Measurements from ENCODE around the gene SLC18B1. TPM values are rescaled to one million over a fixed set of nuclear protein-coding genes. Genes with fewer than 3 reads are reported as not detected.
"Not testable (repeated sequence)": the region's sequence is repeated elsewhere in the genome, so short reads cannot be mapped to it uniquely, and the experiment has no call there.

Gene SLC18B1
- total RNA-seq, 3 donors from 2014 or later, result 3.8 to 4.5 (median 4.3) TPM

DNA sequence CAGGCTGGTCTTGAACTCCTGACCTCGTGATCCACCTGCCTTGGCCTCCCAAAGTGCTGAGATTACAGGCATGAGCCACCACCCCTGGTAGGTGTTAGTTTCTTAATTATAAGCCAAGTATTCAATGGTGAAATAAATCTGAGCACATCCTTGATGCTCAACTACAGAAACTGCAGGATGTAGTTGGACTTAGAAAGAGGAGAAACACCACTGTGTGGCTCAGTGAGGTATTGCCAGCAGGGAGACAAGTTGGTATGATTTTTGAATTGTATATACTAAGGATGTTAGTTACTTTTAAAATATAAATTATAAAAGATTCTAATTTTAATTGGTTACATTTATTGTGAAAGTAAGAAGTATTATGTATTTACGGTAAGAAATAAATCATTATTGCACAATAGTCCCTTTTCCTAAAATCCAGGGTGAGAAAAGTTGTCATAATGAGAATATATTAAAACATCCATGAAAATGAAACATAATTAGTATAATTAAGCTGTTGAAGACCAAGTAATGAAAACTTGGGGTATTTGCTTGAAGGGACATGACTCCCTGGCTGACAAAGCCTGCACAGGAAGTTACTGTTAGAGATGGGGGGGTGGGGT lies 17.6 kb downstream of the SLC18B1 start:
- ATAC-seq (no peak), DNase-seq (no peak)
- no peaks in the 10 kb centered on the region for H3K9me3 Mint-ChIP-seq

DNA sequence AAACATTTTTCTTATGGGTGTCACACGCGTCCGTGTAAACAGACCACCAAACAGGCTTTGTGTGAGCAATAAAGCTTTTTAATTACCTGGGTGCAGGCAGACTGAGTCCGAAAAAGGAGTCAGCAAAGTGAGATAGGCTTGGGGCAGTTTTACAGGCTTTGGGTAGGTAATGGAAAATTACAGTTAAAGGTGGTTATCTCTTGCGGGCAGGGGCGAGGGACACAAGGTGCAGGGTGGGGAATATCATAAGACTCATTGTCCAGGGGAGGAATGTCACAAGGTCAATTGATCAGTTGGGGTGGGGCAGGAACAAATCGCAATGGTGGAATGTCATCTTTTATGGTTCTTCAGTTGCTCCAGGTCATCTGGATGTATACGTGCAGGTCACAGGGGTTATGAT lies 20.6 kb downstream of the SLC18B1 start:
- H3K9me3 Mint-ChIP-seq; H3K4me3 Mint-ChIP-seq; H3K27me3 Mint-ChIP-seq (ENCODE audit: low read depth); ATAC-seq; H3K4me1 Mint-ChIP-seq (ENCODE audit: low read depth); DNase-seq: not testable (repeated sequence)
- H3K36me3 Mint-ChIP-seq (ENCODE audit: insufficient read depth), result peaks cover 27% of the 10 kb centered on the region

More for the DNA sequence above, 17.6 kb downstream of the SLC18B1 start:
- no peaks in the 10 kb centered on the region for H3K4me1 Mint-ChIP-seq (ENCODE audit: low read depth)
- no peaks in the 10 kb centered on the region for H3K27me3 Mint-ChIP-seq (ENCODE audit: low read depth)
- H3K4me3 Mint-ChIP-seq, result no peak overlapping the region
- H3K36me3 Mint-ChIP-seq (ENCODE audit: insufficient read depth), result peaks cover 27% of the 10 kb centered on the region

DNA sequence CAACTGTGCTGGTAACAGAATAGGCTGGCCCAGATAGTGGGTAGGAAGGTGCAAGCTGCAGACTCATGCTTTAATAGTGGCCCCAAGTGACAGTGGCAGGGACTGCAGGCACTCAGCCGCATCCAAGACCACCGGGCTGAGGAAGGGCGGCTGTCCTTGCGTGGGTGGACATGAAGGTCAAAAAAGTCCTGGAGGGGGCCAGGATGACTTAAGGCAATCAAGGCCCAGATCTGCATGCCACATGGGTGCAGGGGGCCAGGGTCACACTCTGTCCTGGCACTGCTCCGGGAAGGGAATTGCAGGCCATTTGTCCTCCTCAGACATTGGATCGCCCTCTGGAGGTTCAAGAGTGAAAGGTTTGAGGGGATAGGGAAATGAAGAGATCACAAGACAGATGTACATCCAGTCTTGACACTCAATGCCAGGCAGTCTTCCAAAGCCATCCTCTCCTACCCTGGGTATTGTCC lies 30.4 kb downstream of the SLC18B1 start:
- H3K4me3 Mint-ChIP-seq, result no peak overlapping the region
- peaks cover 18% of the 10 kb centered on the region for H3K4me1 Mint-ChIP-seq (ENCODE audit: low read depth)
- no peaks in the 10 kb centered on the region for H3K27me3 Mint-ChIP-seq (ENCODE audit: low read depth)
- no peaks in the 10 kb centered on the region for H3K9me3 Mint-ChIP-seq
- H3K36me3 Mint-ChIP-seq (ENCODE audit: insufficient read depth), result peaks cover 27% of the 10 kb centered on the region
- DNase-seq (no peak), ATAC-seq (peak; percentile 35 to 41)

DNA sequence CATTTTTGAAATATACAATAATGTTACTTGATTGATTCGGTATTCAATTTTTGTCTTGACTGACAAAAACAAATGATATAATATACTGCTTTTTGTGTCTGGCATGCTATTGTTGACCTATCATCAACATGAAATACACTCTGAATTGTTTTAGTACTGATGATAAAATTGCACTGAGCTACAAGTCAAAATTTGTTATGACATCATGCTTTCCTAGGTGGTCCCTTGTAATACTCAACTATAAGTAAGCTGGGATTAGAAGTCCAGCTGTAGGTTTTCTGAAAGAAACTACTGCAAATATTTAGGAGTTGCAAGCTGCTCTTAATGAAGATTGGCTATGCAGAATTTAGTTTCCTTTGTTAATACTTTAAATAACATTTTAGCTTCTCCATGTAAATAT lies 32.9 kb downstream of the SLC18B1 start:
- no peak for DNase-seq
- H3K4me3 Mint-ChIP-seq, result no peak overlapping the region
- H3K27me3 Mint-ChIP-seq (ENCODE audit: low read depth), result no peaks in the 10 kb centered on the region
- H3K4me1 Mint-ChIP-seq (ENCODE audit: low read depth), result peaks cover 40% of the 10 kb centered on the region
- H3K36me3 Mint-ChIP-seq (ENCODE audit: insufficient read depth), result peaks cover 19% of the 10 kb centered on the region
- ATAC-seq, result no peak
- H3K9me3 Mint-ChIP-seq, result no peaks in the 10 kb centered on the region

DNA sequence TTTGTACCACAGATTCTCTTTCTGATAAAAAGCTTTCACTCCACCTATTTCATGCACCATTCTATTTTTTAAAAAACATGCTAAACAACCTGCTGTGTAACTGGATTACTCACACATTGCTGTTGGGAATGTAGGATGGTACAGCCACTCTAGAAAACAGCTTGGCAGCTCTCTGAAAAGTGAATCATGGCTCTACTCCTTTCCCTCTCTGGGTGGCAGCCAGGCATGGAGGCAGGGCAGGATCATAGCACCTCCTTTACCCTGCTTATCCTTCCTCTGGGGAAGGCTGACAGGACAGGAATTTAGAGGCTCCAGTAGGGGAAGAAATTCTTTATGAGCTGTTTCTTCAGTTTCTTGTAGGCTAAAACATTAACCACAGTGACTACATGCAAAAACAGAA lies 34.1 kb downstream of the SLC18B1 start:
- no peaks in the 10 kb centered on the region for H3K27me3 Mint-ChIP-seq (ENCODE audit: low read depth)
- ATAC-seq (peak; percentile 36 to 50), DNase-seq (no peak)

DNA sequence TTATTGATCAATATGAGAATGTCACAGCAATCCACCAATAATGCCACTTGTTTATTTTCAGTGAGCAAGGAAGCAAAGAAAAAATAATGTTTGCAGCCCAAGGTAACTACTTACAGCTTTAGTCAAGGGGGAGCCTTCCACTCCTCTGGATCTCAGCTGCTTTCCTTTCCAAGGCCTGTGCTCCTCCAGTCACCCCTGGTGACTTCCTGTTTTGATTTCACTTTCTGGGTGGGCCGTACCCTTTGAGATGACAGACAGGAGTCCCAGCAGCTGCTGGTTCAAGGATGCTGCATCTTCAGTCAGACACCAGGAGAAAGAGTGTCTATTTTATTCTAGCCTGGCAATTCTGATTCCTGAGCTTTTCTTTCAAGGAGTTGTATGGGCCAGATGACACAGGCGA lies 35.2 kb downstream of the SLC18B1 start:
- Mint-ChIP-seq H3K36me3 (ENCODE audit: insufficient read depth) (peaks cover 5% of the 10 kb centered on the region), H3K9me3 (no peaks in the 10 kb centered on the region), H3K27me3 (ENCODE audit: low read depth) (no peaks in the 10 kb centered on the region), H3K4me3 (peak overlapping the region; percentile 67), H3K4me1 (ENCODE audit: low read depth) (peaks cover 46% of the 10 kb centered on the region)
- ATAC-seq (peak; percentile 89 to 90), DNase-seq (peak; percentile 22)

More for the DNA sequence above, 34.1 kb downstream of the SLC18B1 start:
- Mint-ChIP-seq H3K9me3 (no peaks in the 10 kb centered on the region), H3K4me3 (no peak overlapping the region), H3K4me1 (ENCODE audit: low read depth) (peaks cover 46% of the 10 kb centered on the region), H3K36me3 (ENCODE audit: insufficient read depth) (peaks cover 13% of the 10 kb centered on the region)

DNA sequence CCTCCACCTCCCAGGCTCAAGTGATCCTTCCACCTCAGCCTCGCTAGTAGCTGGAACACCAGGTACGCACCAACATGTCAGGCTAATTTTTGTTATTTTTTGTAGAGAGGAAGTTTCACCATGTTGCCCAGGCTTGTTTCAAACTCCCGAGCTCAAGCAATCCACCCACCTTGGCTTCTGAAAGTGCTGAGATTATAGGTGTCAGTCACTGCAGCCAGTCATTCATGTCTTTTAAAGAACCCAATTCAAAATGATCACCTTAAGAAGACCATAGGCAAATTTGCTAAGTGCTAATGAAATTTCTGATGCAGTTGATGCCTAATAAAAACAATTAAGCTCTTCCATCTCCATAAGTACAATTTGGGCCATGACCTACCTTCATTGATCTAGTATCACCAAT lies 38.2 kb downstream of the SLC18B1 start:
- Mint-ChIP-seq H3K27me3 (ENCODE audit: low read depth) (no peaks in the 10 kb centered on the region), H3K4me3 (no peak overlapping the region), H3K9me3 (no peaks in the 10 kb centered on the region), H3K4me1 (ENCODE audit: low read depth) (peaks cover 46% of the 10 kb centered on the region), H3K36me3 (ENCODE audit: insufficient read depth) (peaks cover 9% of the 10 kb centered on the region)
- ATAC-seq (no peak), DNase-seq (no peak)

DNA sequence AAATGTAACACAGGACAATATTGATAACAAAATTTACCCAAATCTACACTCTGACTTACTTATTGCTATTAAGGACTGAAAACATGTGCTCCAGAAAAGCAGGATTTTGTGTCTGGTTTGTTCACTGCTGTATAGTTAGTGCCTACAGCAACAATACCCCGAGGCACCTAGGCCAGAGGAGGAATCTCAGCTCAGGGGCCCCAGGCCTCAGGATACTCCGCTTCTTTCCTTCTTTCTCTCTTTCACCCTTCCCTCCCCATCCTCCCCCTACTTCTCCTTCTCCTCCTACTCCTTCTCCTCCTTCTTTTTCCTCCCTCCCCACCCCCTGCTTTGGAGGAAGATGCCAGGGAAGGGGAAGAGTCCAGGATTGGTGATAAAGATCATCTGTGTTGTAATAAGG lies 39.7 kb downstream of the SLC18B1 start:
- Mint-ChIP-seq H3K4me1 (ENCODE audit: low read depth) (peaks cover 35% of the 10 kb centered on the region), H3K36me3 (ENCODE audit: insufficient read depth) (peaks cover 9% of the 10 kb centered on the region)

DNA sequence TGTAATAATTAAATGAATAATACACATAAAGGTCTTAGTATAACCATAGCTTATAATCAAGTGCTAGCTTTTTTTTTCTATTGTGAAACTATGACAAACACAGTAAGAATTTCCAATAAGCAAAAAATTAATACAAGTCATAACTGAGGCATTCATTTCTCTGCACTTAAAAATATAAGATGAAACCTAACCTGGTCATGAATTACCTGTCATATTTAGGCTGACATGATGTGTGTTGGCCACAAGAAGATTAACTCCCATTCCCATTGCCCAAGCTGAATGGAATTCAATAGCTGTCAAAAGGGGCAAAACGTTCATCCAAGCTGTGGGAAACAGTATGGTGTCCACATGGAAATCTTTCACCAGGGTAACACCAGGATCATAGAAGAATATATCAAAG lies 46.2 kb downstream of the SLC18B1 start:
- DNase-seq, result no peak
- H3K36me3 Mint-ChIP-seq (ENCODE audit: insufficient read depth), result peaks cover 32% of the 10 kb centered on the region
- H3K4me1 Mint-ChIP-seq (ENCODE audit: low read depth), result peaks cover 17% of the 10 kb centered on the region
- ATAC-seq, result no peak
- H3K9me3 Mint-ChIP-seq, result no peaks in the 10 kb centered on the region
- no peaks in the 10 kb centered on the region for H3K27me3 Mint-ChIP-seq (ENCODE audit: low read depth)
- H3K4me3 Mint-ChIP-seq, result no peak overlapping the region

More for the DNA sequence above, 39.7 kb downstream of the SLC18B1 start:
- Mint-ChIP-seq H3K27me3 (ENCODE audit: low read depth) (no peaks in the 10 kb centered on the region), H3K9me3 (no peaks in the 10 kb centered on the region), H3K4me3 (no peak overlapping the region)
- no peak for DNase-seq
- no peak for ATAC-seq

DNA sequence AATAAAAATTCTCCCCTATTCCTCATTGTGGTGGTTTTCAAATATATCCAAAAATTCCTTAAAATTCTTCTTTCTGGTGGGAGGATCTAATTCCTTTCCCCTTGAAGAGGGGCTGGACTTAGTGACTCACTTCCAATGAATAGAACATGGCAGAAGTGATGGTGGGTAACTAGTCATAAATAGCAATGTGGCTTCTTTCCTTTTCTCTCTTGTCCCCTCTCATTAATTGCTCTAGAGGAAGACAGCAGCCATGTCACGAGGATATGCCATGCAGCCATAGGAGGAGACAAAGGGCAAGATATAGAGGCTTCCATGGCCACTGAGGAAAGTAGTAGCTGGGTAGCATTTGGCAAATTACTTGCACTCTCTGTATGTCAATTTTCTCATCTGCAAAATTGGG lies 46.6 kb downstream of the SLC18B1 start:
- H3K9me3 Mint-ChIP-seq, result no peaks in the 10 kb centered on the region
- H3K36me3 Mint-ChIP-seq (ENCODE audit: insufficient read depth), result peaks cover 36% of the 10 kb centered on the region
- H3K27me3 Mint-ChIP-seq (ENCODE audit: low read depth), result no peaks in the 10 kb centered on the region
- DNase-seq, result no peak
- H3K4me1 Mint-ChIP-seq (ENCODE audit: low read depth), result peaks cover 17% of the 10 kb centered on the region
- H3K4me3 Mint-ChIP-seq, result no peak overlapping the region
- ATAC-seq, result no peak

DNA sequence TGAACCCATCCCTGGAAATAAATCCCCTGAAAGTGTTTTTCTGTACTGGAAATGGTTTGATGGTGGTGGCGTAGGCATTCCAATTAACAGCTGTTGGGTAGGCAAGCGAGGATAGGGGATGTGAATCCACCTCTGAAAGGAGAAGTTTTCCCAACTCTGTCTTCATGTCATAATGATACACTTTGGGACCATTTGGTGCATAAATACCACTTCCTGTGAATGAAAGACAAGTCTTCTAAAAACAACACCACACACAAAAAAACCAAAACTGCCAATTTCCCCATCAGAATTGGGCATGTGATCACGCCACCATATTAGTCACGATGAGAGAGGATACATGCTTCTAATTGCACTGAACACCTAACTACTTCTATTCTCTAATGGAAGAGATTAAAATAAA lies 47.1 kb downstream of the SLC18B1 start:
- Mint-ChIP-seq H3K4me3 (no peak overlapping the region), H3K4me1 (ENCODE audit: low read depth) (peaks cover 17% of the 10 kb centered on the region), H3K36me3 (ENCODE audit: insufficient read depth) (peaks cover 40% of the 10 kb centered on the region), H3K27me3 (ENCODE audit: low read depth) (no peaks in the 10 kb centered on the region), H3K9me3 (no peaks in the 10 kb centered on the region)
- no peak for ATAC-seq
- no peak for DNase-seq

DNA sequence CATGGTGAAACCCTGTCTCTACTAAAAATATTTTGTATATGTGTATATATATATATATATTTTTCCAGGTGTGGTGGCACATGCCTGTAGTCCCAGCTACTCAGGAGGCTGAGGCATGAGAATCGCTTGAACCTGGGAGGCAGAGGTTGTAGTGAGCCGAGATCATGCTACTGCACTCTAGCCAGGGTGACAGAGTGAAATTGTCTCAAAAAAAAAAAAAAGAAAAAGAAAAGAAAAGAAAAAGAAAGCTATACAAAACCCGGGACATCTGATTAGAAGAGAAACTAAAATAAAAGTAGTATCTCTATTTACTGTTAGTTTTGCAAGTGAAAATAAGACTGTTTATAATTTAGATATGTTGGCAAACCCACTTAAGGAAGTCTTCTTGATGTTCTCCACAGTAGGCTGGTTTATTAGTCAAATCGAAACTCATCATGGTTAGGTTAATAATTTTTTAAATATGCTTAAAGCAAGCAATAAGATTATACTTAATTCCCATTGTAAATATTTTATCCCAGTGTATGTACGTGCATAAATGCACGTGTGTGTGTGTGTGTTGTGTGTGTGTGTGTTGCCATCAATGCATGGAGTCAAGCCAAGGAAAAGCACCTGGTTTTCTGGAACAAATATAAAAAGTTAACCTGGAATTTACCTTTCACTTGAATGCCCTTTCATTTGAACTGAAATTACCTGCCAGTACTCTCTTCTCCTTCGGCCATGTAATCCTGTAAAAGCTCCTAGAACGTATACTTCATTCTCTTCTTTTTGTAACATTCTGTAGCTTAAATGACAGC lies 47.8 kb downstream of the SLC18B1 start:
- no peaks in the 10 kb centered on the region for H3K27me3 Mint-ChIP-seq (ENCODE audit: low read depth)
- DNase-seq (no peak), ATAC-seq (no peak)
- H3K36me3 Mint-ChIP-seq (ENCODE audit: insufficient read depth), result peaks cover 44% of the 10 kb centered on the region
- H3K4me3 Mint-ChIP-seq, result no peak overlapping the region
- H3K4me1 Mint-ChIP-seq (ENCODE audit: low read depth), result peaks cover 17% of the 10 kb centered on the region
- H3K9me3 Mint-ChIP-seq, result no peaks in the 10 kb centered on the region

DNA sequence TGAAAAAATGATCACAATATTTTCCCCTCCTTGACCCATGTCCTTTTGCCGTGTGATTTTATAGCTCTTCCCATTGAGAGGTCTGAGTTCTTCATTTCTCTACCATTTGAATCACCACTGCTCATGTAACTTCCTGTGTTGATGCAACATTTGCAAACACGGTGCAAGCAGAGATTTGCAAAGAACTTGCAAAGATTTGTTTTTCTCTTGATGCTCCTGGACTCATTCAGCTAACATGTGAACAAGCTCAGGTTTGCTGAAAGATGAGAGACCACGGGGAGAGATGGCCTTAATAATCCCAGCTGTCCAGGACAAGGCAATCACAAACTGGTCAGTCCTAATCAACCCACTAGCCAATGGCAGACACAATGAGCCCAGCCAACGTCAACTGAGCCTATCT lies 49.3 kb downstream of the SLC18B1 start:
- DNase-seq (no peak), ATAC-seq (no peak)
- Mint-ChIP-seq H3K4me3 (no peak overlapping the region), H3K4me1 (ENCODE audit: low read depth) (peaks cover 17% of the 10 kb centered on the region), H3K9me3 (no peaks in the 10 kb centered on the region), H3K27me3 (ENCODE audit: low read depth) (no peaks in the 10 kb centered on the region), H3K36me3 (ENCODE audit: insufficient read depth) (peaks cover 53% of the 10 kb centered on the region)

DNA sequence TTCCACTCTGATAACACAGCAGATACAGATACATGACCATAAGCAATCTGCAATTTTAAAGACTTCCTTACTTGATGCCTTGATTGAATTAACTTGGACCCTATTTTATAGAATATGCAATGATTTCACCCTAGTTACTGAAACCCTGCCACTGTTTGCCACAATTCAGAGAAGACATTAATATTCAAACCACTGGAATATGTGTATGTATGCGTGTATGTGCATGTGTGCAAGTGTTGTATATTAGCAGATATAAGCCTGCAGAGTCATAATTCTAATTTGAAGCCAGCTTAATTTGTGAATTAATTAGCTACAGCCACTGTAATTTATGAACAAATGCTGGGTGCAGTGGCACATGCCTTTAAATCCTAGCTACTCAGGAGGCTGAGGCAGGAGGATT lies 50.0 kb downstream of the SLC18B1 start:
- Mint-ChIP-seq H3K36me3 (ENCODE audit: insufficient read depth) (peaks cover 58% of the 10 kb centered on the region), H3K9me3 (no peaks in the 10 kb centered on the region), H3K4me1 (ENCODE audit: low read depth) (peaks cover 17% of the 10 kb centered on the region), H3K27me3 (ENCODE audit: low read depth) (no peaks in the 10 kb centered on the region), H3K4me3 (no peak overlapping the region)
- no peak for DNase-seq
- ATAC-seq, result no peak

DNA sequence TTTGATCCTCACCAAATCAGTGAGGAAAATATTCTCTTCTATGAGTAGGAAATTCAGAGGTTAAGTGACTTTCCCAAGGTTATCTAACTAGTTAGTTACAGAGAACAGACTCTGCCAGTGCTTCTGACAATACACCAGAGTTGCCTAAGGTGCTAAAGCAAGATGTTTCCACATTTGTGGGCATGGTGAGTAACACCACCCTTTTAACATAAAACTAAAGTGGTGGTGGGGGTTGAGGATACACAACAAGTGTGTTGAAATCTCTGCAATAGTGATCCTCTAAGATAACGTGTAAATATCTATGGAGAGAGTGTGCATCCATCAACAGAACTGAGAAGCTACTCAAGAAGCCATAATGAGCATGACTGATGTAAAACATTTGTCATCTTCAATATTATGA lies 52.4 kb downstream of the SLC18B1 start:
- peaks cover 55% of the 10 kb centered on the region for H3K36me3 Mint-ChIP-seq (ENCODE audit: insufficient read depth)
- ATAC-seq, result no peak

More for the DNA sequence above, 52.4 kb downstream of the SLC18B1 start:
- Mint-ChIP-seq H3K4me3 (no peak overlapping the region), H3K4me1 (ENCODE audit: low read depth) (peaks cover 10% of the 10 kb centered on the region), H3K9me3 (peaks cover 8% of the 10 kb centered on the region), H3K27me3 (ENCODE audit: low read depth) (no peaks in the 10 kb centered on the region)
- DNase-seq, result no peak
